Heart left ventricle (tissue), 13 donors: Measurements from ENCODE around the gene MOK.

Experiments
- CTCF ChIP-seq, 12 donors: fragments of 200-600 bp; sonication (generic) in 4 of 12; IDR thresholded peaks; one replicate each; pipeline versions ENCODE4 v1.5.0 to v1.8.0; 2018 to 2022; ENCODE audit warnings: antibody characterized with exemption in 12 of 12, mild to moderate bottlenecking in 5 of 12
- POLR2A ChIP-seq, 2 donors: fragments of 450-650 bp; IDR thresholded peaks; one replicate each; pipeline ENCODE4 v1.6.1; 2017; ENCODE audit warnings: antibody characterized with exemption in 2 of 2, mild to moderate bottlenecking in 2 of 2, moderate library complexity in 2 of 2
- donor health status: ischemic (EF 13 %, LVEDD 7.1; RV severe dilation, severe dysfunction).
- donor health status: DM: no; HTN: yes; CAD: no.
- donor health status: DM: no; HTN: no; CAD: no.
- donor health status: ischemic (EF 25% LVEDD 6.9; RV normal size, moderate dysfunction).
- donor health status: ischemic (EF 25% LVEDD 5.7; RV mildly dilated, moderate dysfunction).
- donor health status: ischemic (EF 35%, LVEDD 5.7; RV mildly dilated, moderate dysfunction).
- donor health status: nonischemic (EF 11% LVEDD 7.7; RV severe dilation, severe dysfunction).
- donor health status: DM: yes; HTN: yes; CAD: no.
- donor health status: PGD.
- donor health status: ischemic (EF 29% LVEDD 5.4; RV normal size, mild dysfunction).
- donor health status: nonischemic (EF 23%, LVEDD 6.1; RV moderate dilation, normal function).

GRCh38 chr14:102252834-102253801 lies 51.8 kb downstream of the MOK start:
- no peak for TF ChIP-seq CTCF (IDR thresholded peaks at IDR 0.05)
- no peak for TF ChIP-seq POLR2A (IDR thresholded peaks at IDR 0.05)
